A549 (cell line): ENCODE measurements around the gene CALCB. TPM values are rescaled to one million over a fixed set of nuclear protein-coding genes. Genes with fewer than 3 reads are reported as not detected.
"Not testable (repeated sequence)": the region's sequence is repeated elsewhere in the genome, so short reads cannot be mapped to it uniquely, and the experiment has no call there.

ENCODE experiments used
- ATAC-seq, 2 experiments: fragments of 200-7000 bp in 1 of 2; fragments of >200 bp in 1 of 2; cut with Nextera tagmentation in 1 of 2; cut with Tn5 transposase in 1 of 2; 3 replicates each; pipeline versions ENCODE4 v1.8.0 to v1.9.1; 2018 to 2020; ENCODE audit warnings: mild to moderate bottlenecking in 1 of 2, moderate library complexity in 1 of 2
- CTCF ChIA-PET: fragments of 300-600 bp; sonication (Branson Sonifier 250); formaldehyde crosslinking; extraction: SDS; loops from one replicate; lab custom pipeline; 2021; ENCODE audit warnings: antibody characterized with exemption, inconsistent platforms; lab: Yijun Ruan, JAX
- POLR2A ChIA-PET: fragments of 350-600 bp; formaldehyde crosslinking; extraction: SDS; loops from one replicate; lab custom pipeline; 2021; ENCODE audit warnings: antibody characterized with exemption, inconsistent platforms; lab: Yijun Ruan, JAX
- DNase-seq, 2 experiments: peaks; one replicate each; pipeline versions ENCODE4 v3.0.0 to v3.0.0-alpha.2; 2011 to 2016; ENCODE audit warnings: low read depth in 1 of 2, low spot score in 1 of 2
- FAIRE-seq: peaks from 2 replicates; lab custom pipeline; 2011; peaks lifted over from hg19 to GRCh38; lab: Jason Lieb, UNC
- H3K27ac ChIP-seq, 2 experiments: fragments of >200 bp; sonication (Bioruptor Twin); formaldehyde crosslinking; 3 replicates each; pipeline ENCODE4 v1.5.1; 2016 to 2017
- H3K4me1 ChIP-seq: fragments of >200 bp; sonication (Bioruptor Twin); formaldehyde crosslinking; 3 replicates; pipeline ENCODE4 v1.6.1; 2016
- H3K4me2 ChIP-seq: fragments of >200 bp; sonication (Bioruptor Twin); formaldehyde crosslinking; 3 replicates; pipeline ENCODE4 v1.6.1; 2016
- H3K4me3 ChIP-seq: fragments of >200 bp; sonication (Bioruptor Twin); formaldehyde crosslinking; 3 replicates; pipeline ENCODE4 v1.5.1; 2016
- H3K9me3 ChIP-seq: fragments of >200 bp; sonication (Bioruptor Twin); formaldehyde crosslinking; 3 replicates; pipeline ENCODE4 v1.6.1; 2016
- CBX2 ChIP-seq: fragments of 200-600 bp; sonication (generic); IDR thresholded peaks from 2 replicates; pipeline ENCODE4 v1.6.1; 2016; ENCODE audit warnings: low read depth, mild to moderate bottlenecking, borderline replicate concordance
- CBX8 ChIP-seq: fragments of 200-600 bp; sonication (generic); IDR thresholded peaks from 2 replicates; pipeline ENCODE4 v1.6.1; 2016
- CHD2 ChIP-seq: fragments of 150-350 bp; IDR thresholded peaks from 2 replicates; pipeline ENCODE4 v1.6.1; 2014; ENCODE audit warnings: low read length; ENCODE audit not compliant: partially characterized antibody
- EHF ChIP-seq: fragments of 250-450 bp; sonication (Bioruptor Pico); IDR thresholded peaks from 2 replicates; pipeline ENCODE4 v1.5.0; 2020; ENCODE audit warnings: mild to moderate bottlenecking
- EHMT2 ChIP-seq: fragments of 200-600 bp; sonication (generic); IDR thresholded peaks from 2 replicates; pipeline ENCODE4 v1.6.1; 2016; ENCODE audit warnings: antibody characterized with exemption, low read depth, mild to moderate bottlenecking, moderate library complexity
- FOXS1 ChIP-seq: fragments of 250-450 bp; sonication (Bioruptor Pico); IDR thresholded peaks from 2 replicates; pipeline ENCODE4 v1.5.0; 2020; ENCODE audit warnings: mild to moderate bottlenecking, moderate library complexity
- HDAC2 ChIP-seq: fragments of 200-600 bp; sonication (generic); IDR thresholded peaks from 2 replicates; pipeline ENCODE4 v1.6.1; 2016
- HOXA7 ChIP-seq: fragments of 250-450 bp; sonication (Bioruptor Pico); IDR thresholded peaks from 2 replicates; pipeline ENCODE4 v1.5.0; 2020; ENCODE audit warnings: mild to moderate bottlenecking, moderate library complexity
- JUN ChIP-seq, 2 experiments: fragments of >200 bp; sonication (Bioruptor Twin); formaldehyde crosslinking; IDR thresholded peaks; 2 replicates in 1 of 2; 3 replicates in 1 of 2; pipeline ENCODE4 v1.6.1; 2016 to 2017
- MAFK ChIP-seq: fragments of 450-650 bp; IDR thresholded peaks from 2 replicates; pipeline ENCODE4 v1.6.1; 2014; ENCODE audit not compliant: partially characterized antibody
- MAZ ChIP-seq: fragments of 150-350 bp; IDR thresholded peaks from 2 replicates; pipeline ENCODE4 v1.6.1; 2014; ENCODE audit warnings: antibody characterized with exemption, low read depth, low read length, borderline replicate concordance
- NR3C1 ChIP-seq: fragments of >200 bp; sonication (Bioruptor Twin); formaldehyde crosslinking; IDR thresholded peaks from 3 replicates; pipeline ENCODE4 v1.6.1; 2017
- POLR2AphosphoS2 ChIP-seq: conservative IDR thresholded peaks from 2 replicates; pipeline ENCODE4 v1.6.1; 2012; ENCODE audit warnings: low read length, improper control_type of control experiment, inconsistent platforms
- RFX5 ChIP-seq: fragments of 450-650 bp; IDR thresholded peaks from 2 replicates; pipeline ENCODE4 v1.7.1; 2014; ENCODE audit warnings: antibody characterized with exemption, mild to moderate bottlenecking, moderate library complexity
- RNF2 ChIP-seq: fragments of 200-600 bp; sonication (generic); IDR thresholded peaks from 2 replicates; pipeline ENCODE4 v1.6.1; 2016; ENCODE audit warnings: low read depth, mild to moderate bottlenecking, antibody characterized with exemption, moderate library complexity, borderline replicate concordance
- TFCP2L1 ChIP-seq: fragments of 250-450 bp; sonication (Bioruptor Pico); IDR thresholded peaks from 2 replicates; pipeline ENCODE4 v1.5.0; 2021; ENCODE audit warnings: mild to moderate bottlenecking
- ZC3H11A ChIP-seq: fragments of 450-650 bp; IDR thresholded peaks from 2 replicates; pipeline ENCODE4 v1.6.1; 2014; ENCODE audit warnings: antibody characterized with exemption, mild to moderate bottlenecking
- ZSCAN20 ChIP-seq: fragments of 250-450 bp; sonication (Bioruptor Pico); IDR thresholded peaks from 2 replicates; pipeline ENCODE4 v1.8.0; 2022; ENCODE audit warnings: mild to moderate bottlenecking, moderate library complexity
- WGBS: methylation state at CpG from one replicate; pipeline ENCODE4 v1.1.6; 2017; ENCODE audit errors: missing lambda C conversion rate; 5-methylcytosine and 5-hydroxymethylcytosine counted together
- polyA plus RNA-seq, 4 experiments: library from polyadenylated mRNA; depleted of rRNA in 3 of 4; stranded (reverse); fragments of >200 nt; fragmentation: RNase III in 1 of 4; extraction: RNeasy Plus Mini Kit Qiagen cat#74134 plus additional on column Dnase treatment in 1 of 4; gene quantifications; 2 replicates in 3 of 4; 3 replicates in 1 of 4; pipeline ENCODE4 v1.2.3, GENCODE V29; 2011 to 2017

CALCB gene
- polyA plus RNA-seq, 2 of the 4 experiments (the other 2 are of a cell fraction): 0.39 TPM; not detected in 1

DNA sequence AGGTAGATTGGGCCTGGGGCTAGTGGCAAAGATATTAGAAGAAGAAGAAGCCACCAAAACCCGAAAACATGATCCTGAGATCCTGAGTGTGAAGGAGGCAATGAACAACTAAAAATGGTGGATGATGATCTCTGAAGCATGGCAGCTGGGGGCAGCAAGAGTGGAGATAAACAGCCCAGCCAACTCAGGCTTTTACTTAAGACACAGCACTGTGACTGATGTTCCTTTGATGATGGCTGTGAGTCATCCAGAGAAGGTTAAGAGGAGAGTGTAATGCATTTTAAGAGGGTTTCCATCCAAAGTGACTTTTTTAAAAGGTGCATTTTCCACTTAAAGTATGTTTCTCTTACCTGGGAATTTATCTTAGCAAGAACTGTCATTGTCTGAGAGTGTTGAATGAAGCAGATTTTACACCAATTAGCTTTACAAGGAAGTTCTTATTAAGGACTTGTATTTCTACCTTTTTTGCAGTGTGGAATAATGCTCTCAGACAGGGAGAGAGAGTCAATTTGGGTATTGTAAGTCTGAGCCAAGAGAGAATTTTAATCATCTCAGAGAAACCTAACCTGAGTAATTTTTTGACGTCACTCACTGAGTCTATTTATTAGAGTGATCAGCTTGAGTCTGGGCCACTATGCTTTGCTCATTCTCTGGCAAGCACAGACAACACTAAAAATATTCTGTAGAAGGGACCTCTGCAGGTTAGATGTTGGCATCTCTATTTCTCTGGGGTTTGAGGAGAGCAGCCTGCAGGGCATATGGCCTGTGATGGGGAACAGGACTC is 14.1 kb upstream of the CALCB start:
- ChIA-PET POLR2A (no interaction called here), CTCF (interaction anchor here (0.9 to 2.6 kb wide), 5 partner anchors 11 to 151 kb away, joined by 3 to 12 read pairs (median 3); partner anchors contain the start of gene CALCB)
- FAIRE-seq (no peak), ATAC-seq (no peak), DNase-seq (no peak)
- Histone ChIP-seq H3K27ac (no peak overlapping the region), H3K4me3 (no peak overlapping the region), H3K4me1 (peaks cover 6% of the 10 kb centered on the region; the same call in 1 of the 3 replicates), H3K9me3 (no peaks in the 10 kb centered on the region), H3K4me2 (no peak overlapping the region)
- TF ChIP-seq RFX5: no peak
- TF ChIP-seq EHF (CRISPR knock-in tag): no peak
- 3% methylated on average over 2 of the region's 2 CpGs for WGBS

DNA sequence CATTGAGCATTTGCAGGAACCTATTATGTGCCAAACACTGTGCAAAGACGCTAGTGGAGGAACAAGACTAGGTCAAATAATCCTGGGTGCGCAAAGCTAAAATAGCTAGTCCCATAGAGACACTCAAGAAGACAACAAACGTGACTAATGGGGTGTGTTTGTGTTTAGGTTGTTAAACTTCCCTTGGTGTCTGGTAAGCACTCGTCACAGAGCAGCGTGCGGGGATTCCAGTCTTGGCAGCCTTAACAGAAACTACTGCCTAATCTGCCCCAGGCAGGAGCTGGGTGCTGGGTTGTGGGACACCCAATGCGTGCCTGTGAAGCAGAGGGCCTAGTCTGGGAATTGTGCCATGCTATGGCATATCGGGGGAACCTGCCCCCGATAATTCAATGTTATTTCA is 10.8 kb upstream of the CALCB start:
- Histone ChIP-seq H3K4me3 (no peak overlapping the region), H3K4me2 (no peak overlapping the region), H3K9me3 (no peaks in the 10 kb centered on the region)
- CTCF ChIA-PET: interaction anchor here (1.2 to 2.6 kb wide), 4 partner anchors 11 to 185 kb away, joined by 3 to 9 read pairs (median 4); partner anchors contain the start of gene CALCB
- WGBS: 38% methylated on average over 9 of the region's 9 CpGs
- TF ChIP-seq ZC3H11A (no peak), HOXA7 (no peak), HDAC2 (no peak), ZSCAN20 (no peak), MAZ (no peak), CBX8 (0 out of 2 replicates have a peak, but pooled peaks have one; percentile 18)
- TF ChIP-seq, all 56 proteins: peak for 1
- no peak for DNase-seq
- H3K4me1 ChIP-seq: no peaks in the 10 kb centered on the region
- POLR2A ChIA-PET: no interaction called here
- ATAC-seq: no peak
- FAIRE-seq: no peak
- H3K27ac ChIP-seq: no peak overlapping the region

DNA sequence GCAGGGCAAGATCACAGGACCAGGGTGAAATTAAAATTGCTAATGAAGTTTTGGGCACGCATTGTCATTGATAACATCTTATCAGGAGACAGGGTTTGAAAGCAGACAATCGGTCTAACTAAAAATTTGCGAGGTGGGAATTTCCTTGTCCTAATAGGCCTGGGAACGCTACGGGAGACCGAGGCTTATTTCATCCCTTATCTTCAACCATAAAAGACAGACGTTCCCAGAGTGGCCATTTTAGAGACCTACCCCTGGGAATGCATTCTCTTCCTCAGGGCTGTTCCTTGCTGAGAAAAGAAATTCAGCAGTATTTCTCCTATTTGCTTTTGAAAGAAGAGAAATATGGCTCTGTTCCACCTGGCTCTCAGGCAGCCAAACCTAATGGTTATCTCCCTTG is 3.6 kb upstream of the CALCB start:
- H3K4me1 ChIP-seq: peaks cover 17% of the 10 kb centered on the region
- 35% methylated on average over 7 of the region's 7 CpGs for WGBS
- FAIRE-seq, ATAC-seq, H3K27ac ChIP-seq, DNase-seq, H3K9me3 ChIP-seq, CTCF ChIA-PET, POLR2A ChIA-PET, H3K4me2 ChIP-seq, H3K4me3 ChIP-seq: not testable (repeated sequence)

DNA sequence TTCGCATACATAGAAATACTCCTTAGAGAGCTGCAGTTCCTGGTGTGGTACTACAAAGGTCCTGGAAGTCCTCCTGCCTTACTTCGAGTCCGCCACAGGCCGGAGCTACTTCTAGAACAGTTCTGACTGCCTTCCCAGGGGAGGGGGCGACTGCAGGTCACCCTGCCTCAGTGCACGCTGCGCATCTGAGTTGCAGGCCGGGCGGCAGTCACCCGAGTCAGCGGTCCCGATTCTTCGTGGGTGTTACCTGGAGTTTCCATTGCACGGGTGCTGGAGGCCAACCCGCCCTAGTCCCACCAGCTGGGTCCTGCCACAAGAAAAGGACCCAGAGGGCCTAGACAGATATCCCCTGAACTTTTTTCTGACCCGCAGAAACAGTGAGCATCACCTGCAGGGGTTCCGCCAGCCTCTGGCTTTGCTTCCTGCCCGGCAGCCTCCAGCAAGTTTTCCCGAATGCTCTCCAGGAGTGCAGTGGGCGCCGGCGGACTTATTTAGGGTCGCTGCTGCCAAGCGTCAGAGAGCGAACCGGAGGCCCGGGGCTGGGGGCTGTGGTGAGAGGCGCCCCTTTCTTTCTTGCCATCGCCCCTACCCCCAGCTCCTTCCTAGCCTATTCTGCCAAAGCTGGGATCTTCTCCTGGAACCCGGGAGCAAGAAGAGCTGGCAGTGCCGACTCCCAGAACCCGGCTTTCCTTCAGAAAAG is 1.7 kb upstream of the CALCB start:
- WGBS: 61% methylated on average over 30 of the region's 32 CpGs
- Histone ChIP-seq H3K9me3 (no peaks in the 10 kb centered on the region), H3K27ac (no peak overlapping the region), H3K4me3 (no peak overlapping the region), H3K4me1 (peaks cover 17% of the 10 kb centered on the region), H3K4me2 (no peak overlapping the region)
- no peak for FAIRE-seq
- TF ChIP-seq HDAC2: no peak
- no peak for TF ChIP-seq RNF2
- TF ChIP-seq CHD2: no peak
- TF ChIP-seq CBX2: no peak
- TF ChIP-seq EHMT2: no peak
- no peak for TF ChIP-seq JUN (IDR thresholded peaks at IDR 0.05)
- no peak for TF ChIP-seq TFCP2L1 (CRISPR knock-in tag)
- no peak for TF ChIP-seq POLR2AphosphoS2
- TF ChIP-seq FOXS1 (CRISPR knock-in tag): no peak
- no peak for TF ChIP-seq MAFK
- no peak for TF ChIP-seq NR3C1
- TF ChIP-seq HOXA7: no peak
- ChIA-PET POLR2A (no interaction called here), CTCF (interaction anchor here (0.5 to 5.1 kb wide), 3 partner anchors 97 to 427 kb away, joined by 3 to 129 read pairs (median 11); no protein-coding TSS in a partner anchor)
- no peak for ATAC-seq
- no peak for DNase-seq
